OCI-LY3 (cell line): ENCODE measurements around the gene WWOX.
"Not testable (repeated sequence)": the region's sequence is repeated elsewhere in the genome, so short reads cannot be mapped to it uniquely, and the experiment has no call there.

Source experiments
- EZH2phosphoT487 ChIP-seq: fragments of 200-600 bp; shearing (Covaris generic); IDR thresholded peaks from 2 replicates; pipeline ENCODE4 v1.6.1; 2018; ENCODE audit warnings: antibody characterized with exemption, mixed run types, low read depth
- TF ChIP-seq, protein P1 (sequence below): fragments of 200-600, 300-600 bp; sonication (generic); IDR thresholded peaks from 2 replicates; pipeline ENCODE4 v1.5.1; 2014; ENCODE audit warnings: antibody characterized with exemption, low read length, low read depth

GRCh38 chr16:79225994-79226393, 1126.5 kb downstream of the WWOX start:
- TF ChIP-seq, protein P1, sequence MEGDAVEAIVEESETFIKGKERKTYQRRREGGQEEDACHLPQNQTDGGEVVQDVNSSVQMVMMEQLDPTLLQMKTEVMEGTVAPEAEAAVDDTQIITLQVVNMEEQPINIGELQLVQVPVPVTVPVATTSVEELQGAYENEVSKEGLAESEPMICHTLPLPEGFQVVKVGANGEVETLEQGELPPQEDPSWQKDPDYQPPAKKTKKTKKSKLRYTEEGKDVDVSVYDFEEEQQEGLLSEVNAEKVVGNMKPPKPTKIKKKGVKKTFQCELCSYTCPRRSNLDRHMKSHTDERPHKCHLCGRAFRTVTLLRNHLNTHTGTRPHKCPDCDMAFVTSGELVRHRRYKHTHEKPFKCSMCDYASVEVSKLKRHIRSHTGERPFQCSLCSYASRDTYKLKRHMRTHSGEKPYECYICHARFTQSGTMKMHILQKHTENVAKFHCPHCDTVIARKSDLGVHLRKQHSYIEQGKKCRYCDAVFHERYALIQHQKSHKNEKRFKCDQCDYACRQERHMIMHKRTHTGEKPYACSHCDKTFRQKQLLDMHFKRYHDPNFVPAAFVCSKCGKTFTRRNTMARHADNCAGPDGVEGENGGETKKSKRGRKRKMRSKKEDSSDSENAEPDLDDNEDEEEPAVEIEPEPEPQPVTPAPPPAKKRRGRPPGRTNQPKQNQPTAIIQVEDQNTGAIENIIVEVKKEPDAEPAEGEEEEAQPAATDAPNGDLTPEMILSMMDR: not testable (repeated sequence)
- TF ChIP-seq EZH2phosphoT487: not testable (repeated sequence)
